Muscle of arm (tissue), 12 donors: Measurements from ENCODE around the gene HRNR. TPM values are rescaled to one million over a fixed set of nuclear protein-coding genes. Genes with fewer than 3 reads are reported as not detected.

Experiments
- DNase-seq: peaks from one replicate; pipeline ENCODE4 v3.0.0-alpha.2; 2013
- polyA plus RNA-seq, 12 donors: library from polyadenylated mRNA; unstranded; fragments of 120-200 nt; gene quantifications; one replicate each; pipeline ENCODE4 v1.2.1, GENCODE V29; 2013; ENCODE audit not compliant: insufficient read length in 12 of 12

The HRNR gene
- polyA plus RNA-seq, 12 donors: 0.05 to 0.95 (median 0.16) TPM; not detected in 3

DNA sequence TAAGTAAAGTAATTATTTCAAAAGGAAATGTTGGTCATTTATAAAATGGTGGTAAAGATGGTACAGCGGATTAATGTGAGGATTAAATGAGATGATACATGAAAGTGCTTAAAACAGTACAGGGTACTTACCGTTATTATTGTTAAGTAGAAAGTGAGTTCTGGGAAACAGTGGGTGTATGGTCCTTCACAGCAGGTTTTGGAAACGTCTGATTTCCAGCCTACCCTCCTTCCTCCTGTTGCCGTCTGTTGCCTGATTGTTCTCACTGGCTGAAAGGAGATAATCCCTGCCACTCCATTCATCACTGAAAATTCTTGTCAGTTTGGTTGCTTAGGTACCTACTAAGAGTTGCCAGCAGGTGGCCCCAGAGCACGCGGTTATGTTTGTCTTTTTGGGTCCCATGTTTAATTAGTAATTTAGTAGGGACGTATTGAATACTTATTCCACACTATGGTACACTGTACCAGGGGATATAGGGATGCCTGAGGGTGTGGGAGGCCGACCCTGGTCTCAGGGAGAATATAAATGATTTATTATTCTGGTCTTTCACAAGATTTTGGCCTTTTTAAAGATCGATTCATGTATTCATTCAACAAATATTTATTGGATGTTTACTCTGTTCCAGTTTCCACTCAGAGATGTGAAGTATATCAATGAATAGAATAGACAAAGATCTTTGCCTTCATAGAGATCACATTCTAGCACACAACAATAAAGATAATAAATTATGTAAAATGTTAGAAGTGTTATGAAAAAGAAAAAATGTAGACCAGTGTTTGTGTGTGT, 34.1 kb downstream of the HRNR start:
- DNase-seq: peak; percentile 23

DNA sequence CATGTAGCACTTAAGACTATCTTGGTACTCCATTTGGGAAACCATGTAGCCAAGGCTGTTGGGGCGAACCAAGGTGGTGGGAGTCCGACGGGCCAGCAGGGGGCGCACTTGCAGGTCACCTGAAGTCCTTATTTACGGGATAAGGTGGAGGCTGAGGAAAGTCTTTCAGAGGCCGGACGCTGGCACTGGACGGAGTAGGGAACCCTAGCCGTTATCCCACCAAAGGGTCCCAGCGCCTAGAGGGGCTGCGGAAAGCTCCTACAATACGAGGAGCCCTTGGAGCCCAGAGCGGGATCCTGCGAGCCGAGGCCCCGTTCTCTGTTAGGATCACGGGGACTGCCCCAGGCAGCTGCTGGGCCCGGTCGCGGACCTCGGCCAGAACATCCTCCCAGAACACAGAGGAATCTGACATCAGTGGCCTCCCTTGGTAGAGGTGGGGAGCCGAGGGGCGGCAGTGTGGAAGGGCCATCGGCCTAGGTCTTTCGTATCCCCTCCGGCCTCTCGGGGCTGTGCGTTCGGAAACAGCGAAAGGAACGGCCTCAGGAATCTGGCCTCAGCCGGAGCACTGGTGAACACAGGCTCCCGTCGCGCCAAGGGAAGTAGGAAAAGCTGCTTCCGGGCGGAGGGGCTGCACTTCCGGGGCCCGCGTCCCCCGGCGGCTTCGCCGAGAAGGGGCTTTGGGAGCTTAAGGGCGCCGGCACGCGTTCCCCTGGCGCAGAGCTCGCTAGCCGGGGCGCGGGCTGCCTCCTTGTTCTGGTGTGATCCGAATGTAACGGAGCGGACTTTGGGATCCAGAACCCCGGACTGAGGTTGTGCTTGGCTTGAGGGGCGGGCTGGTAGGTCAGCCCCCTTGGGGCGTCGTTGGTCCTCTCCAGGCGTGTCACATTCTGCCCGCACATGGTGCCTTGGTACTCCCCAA, 35.1 kb downstream of the HRNR start:
- peak; percentile 46 for DNase-seq

DNA sequence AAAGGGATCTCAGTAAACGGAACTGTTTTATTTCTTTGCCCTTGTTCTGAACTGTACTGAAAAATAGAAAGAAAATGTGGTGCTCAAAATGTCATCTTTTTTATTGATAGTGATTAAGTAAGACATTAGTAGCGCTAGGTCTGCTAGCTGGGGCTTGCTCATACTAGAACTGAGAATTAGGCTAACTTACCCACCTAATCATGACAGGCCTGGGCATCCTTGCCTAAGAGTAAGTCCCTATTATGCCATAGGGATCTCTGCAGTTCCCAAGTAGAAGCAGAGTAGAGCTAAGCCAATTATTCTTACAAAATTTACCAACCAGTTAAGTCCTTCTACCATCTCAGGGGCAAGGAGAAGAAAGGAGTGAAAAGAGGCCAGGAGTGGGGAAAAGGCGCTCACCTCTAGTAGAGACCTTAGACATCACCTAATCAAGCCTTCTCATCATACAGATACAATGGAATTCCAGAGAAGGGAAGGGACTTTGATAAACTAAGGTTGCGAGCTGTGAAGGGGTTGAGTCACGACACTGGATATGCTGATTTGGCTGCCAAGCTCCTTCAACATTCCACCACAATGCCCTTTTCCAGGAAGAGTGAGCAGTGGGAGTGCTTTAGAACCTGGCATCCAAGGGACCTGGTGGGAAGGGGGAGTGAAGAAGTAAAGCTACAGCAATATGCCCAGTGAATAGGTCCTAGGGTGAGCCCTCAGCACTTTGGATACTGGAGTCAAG, 37.3 kb downstream of the HRNR start:
- DNase-seq: no peak

DNA sequence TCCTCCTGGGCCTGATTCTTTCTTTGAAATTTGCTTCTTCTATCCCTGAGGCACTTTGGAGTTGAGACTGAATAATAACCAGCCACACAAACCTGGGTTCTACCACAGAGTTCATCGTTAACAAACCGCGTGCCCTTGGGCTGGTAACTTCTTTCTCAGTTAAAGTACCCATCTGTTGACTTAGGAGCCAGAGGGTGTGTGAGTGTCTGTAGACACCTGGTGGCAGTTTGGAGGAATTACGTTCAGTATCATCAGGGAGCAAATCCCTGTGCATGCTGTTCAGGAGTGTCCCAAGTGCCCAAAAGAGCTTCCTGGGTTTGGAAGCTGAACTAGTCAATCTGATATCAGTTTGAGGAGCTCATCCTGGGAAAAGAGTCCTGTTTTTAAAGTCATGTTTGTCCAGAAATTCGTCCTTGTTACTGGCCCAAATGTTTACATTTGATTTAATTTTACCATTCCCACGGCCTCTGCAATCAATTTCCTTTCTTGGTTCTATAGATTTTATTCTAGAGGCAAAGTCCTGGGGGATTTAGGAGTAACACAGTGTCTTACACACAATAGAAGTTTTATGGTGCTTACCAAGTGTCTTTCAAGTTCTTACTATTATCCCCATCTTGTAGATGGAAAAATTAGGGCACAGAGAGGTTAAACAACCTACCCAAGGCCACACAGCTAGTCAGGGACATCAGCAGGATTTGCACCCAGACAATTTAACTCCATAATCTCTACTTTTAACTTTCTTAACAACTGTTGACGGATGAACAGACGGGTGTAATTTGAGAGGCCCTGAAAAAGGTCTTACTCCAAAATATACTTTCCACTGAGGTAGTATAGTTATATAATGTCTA, 38.2 kb downstream of the HRNR start:
- peak; percentile 25 for DNase-seq

DNA sequence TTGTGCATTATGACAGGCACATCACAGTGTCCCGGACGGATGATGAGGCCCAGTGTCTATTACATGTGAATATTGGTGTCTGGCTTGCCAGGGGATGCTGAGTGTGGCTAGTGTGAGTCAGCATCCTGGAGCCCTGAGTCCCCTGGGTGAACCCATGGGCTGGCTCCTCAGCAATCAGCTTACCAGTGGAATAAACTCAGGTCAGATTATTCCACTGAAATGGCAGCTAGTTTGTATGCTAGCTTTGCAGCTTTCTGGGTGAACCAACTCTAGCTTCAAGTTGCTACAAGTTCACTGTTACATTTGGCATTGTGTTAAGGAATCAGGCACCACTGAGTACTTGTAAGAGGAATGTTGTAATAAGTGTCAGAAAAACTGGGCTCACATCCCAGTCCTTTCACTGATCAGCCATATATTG, 41.0 kb downstream of the HRNR start:
- no peak for DNase-seq

DNA sequence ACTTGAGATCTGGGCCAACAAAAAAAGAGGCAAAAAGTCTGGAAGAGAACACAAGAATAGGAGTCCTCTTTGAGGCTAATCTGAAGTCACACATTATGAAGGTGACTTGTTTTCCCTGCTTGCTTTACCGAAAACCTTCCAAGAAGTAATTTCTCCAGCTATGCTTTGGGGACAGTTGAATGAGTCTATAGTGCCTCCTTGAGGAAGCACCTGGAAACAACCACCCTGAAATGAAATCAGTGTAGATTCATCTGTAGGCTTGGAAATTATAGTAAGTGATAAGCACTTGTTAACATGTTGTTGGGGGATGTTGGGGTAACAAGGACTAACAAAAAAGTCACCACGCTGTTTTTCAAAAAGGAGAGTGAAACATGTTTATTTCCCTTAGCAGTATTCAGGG, 41.6 kb downstream of the HRNR start:
- DNase-seq: no peak

DNA sequence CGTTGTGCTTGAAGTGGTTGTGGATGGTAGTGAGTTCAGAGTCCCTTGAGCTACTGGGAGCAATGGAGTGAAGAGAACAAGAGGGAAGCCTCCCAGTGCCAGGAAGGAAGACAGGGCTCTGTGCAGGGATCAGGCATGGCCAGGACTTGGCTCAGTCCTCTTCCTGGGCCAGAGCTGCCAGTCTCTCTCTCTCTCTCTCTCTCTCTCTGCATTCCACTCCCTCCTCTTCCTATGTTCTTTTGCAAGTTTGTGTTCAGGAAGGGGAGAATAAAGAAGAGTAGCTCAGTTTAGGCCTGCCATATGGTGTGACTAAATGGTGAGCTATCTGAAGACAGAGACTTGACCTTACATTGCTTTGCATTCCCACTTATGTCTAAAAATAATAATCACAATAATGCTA, 44.4 kb downstream of the HRNR start:
- no peak for DNase-seq

DNA sequence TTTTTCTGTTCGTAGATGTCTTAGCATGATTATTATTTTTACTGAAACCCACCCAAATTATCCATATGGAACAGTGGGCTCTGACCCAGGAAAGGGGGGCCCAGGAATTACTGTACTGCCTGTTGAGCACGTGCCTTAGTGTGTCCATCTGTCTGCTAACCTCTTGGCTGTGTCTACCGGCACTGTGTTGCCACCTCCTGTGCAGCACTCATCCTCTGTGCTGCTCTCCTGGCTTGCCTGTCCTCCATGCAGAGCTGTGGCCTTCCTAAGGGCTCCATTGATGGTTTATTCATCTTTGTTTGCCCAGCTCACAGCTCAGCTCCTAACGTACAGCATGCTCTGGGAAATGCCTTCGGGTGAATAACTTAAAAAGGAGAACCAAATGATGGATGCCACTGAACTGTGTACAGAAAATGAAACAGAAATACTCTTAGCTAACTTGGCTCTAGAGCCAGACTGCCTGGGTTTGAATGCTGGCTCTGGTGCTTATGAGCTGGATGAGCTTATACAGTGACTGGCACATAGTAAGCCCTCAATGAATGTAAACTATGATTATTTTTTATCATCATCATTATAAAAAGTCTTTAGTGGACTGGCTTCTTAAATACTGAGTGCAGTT, 53.6 kb downstream of the HRNR start:
- DNase-seq: no peak

DNA sequence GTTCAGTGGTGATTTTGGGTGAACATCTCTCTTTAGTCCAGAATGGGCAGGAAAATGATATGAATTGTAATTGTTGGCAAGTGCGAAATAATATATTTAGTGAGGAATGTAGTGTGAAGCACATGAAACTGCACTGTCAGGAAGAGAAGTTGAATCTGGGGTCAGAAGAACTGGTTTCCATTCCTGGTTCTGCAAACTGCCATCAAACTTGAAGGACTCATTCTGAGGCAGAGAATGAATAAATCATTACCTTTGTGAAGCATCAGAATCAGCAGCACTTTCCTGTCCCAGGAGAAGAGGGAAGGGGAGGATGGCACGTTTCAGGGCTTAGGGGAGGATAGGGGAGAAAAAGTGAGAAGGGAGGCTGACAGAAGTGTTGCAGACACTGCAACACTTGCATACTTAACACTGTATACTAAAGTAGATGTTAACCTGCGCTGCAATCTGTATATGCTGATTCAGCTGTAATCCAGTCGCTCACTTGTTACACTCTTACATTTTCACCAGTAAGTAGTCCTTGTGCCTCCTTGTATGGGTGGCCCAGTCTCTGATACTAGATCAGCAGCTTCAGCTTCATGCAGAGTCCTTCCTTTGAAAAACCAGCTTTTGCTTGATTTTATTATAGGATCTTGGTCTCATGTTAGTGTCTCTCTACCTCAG, 54.5 kb downstream of the HRNR start:
- DNase-seq: no peak

DNA sequence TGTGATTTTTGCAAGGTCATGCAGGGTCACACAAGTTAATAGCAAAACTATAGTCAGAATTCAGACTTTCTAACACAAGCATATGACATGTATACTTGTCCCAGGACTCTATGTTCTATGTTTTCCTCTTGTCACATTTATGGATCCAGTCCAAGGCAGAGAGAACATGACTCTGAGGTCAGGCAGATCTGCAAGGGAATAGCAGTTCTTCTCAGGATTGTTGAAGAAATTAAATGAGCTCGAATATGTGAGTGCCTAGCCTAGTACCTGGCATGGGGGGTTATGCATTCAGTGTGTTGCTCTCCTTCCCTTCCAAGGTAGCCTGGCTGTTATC, 55.5 kb downstream of the HRNR start:
- DNase-seq: no peak

DNA sequence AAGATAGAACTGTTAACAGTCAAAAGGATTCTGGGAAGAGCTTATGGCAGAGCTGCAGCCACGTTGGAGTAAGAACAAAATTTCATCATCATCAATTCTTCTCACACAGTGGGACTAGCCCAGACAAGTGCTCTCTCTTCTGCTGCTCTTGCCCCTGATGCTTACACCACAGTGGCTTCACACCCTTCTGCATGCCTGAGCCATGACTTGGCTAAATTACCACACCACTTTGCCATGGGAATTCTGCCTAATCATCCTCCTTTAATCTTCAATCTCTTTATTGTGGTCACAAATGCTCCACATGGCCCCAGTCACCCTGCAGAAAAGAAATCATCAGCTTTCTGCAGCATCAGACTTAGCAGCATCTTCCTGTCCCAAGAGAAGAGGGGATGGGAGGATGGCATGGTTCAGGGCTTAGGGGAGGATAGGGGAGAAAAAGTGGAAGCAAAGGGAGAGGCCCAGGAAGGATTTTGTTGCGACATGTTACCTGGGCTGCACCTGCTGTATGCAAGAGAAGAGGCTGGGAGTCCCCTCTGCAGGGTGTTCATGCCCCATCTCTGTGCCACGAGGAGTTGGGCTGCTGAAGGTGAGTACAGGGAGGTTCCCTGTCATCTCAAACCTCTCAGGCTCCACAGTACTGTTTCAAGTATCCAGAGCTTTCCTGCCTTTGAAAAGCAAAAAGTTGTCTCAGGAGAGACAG, 56.0 kb downstream of the HRNR start:
- DNase-seq: no peak

DNA sequence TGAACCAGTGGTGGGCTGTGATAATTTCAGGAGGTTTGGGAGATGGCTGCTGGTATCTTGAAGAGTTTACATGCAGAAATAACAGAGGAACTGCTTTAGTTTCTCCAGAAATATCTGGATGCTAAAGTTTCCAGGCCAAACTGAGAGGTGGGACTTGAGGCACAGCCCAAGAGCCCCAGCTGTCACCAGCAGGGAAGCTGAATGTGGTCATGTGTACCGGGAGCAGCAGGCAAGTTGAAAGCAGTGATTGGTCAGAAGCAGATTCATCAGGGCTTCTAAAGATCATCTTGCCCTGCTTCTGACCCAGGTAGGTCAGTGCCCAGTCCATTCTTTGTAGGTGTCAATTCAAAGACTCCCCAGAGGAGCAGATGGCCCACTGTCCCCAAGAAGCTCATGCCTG, 57.0 kb downstream of the HRNR start:
- no peak for DNase-seq

DNA sequence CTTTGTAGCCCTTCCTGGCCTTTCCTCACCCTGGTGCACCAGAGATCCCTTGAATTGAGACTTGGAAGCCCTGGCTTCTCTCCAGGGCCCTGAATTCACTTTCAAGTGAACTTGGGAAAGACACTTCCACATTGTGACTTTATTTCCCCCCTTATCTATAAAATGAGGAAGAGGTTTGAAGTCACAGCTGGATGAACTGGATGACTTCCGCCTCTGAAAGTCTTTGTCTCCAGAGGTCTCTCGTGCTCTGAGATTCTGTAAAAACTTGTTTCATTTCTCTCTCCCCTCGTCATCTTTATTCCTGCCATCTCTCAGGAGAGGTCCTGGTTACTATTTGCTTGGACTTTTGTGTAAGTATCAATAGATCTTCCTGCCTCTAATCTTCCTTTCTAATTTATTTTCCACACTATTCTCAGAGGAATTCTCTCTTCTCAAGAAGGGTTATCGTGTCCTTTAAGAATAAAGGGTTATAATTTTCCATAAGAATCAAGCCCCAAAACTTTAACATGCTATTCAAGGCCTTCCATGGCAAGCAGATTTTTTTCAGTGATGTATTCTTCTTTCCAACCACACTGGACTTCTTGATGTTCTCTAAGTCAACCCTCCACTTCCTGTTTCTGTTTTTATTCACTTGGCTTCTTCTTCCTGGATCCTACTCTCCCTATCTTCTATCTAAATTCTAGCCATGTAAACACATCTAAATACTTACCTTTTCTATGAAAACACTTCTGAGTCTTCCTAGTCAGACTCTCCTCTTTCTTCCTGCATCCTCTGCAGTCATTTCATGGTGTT, 58.5 kb downstream of the HRNR start:
- no peak for DNase-seq

DNA sequence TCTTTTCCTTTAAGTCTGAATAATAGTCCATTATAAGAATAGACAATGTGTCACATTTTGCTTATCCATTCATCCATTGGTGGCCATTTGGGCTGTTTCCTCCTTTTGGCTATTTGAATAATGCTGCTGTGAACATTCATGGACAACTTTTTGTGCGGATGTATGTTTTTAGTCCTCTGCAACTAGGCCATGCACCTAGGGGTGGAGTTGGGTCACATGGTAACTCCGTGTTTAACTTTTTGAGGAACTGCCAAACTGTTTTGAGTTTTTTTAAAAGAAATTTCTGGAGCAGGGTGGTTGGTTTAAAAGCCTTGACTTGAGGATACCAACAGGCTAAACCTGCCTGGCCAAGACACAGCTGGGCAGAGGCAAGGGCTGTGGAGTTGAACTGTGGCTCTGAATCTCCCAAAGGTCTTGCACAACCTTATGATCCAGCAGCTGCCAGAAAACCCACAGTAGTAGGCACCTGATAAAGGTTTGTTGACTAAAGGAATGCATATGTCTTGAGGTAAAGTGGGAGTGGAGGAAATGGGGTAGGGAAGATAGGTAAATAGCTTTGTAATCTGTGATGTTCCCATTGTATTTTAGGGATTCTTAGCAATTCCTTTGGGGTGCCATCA, 59.4 kb downstream of the HRNR start:
- DNase-seq: no peak

DNA sequence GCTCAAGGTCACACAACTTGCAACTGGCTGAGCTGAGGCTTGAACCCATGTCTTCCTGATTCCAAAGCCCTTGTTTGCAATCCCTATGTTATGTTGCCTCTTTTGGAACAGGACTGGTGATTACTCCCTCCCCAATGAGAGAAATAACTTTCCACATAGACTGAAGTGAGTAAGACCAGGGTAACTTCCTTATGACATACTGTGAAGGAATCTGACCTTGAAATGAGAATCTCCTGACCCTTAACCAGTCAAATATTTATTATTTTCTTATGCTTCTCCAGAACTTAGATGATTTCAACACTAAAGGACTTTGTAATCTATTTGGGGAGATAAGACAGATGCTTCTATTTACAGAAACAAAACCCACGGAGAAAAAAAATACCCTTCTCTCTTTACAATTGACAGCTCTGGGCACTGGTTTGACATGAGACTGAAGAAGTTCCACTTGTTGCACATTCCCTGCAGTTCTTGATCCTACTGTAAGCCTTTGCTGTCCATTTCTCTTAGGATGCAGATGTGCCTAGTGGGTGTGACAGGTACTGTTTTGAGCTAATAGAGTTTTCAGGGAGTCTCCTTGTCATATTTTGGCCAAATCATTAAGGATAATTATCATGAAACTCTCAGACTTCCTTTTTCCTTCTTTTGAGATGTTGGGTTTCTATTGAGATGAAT, 61.1 kb downstream of the HRNR start:
- no peak for DNase-seq
